Neuronal stem cell (in vitro differentiated cells): ENCODE data around the gene DPP6.
"Not testable (repeated sequence)": the region's sequence is repeated elsewhere in the genome, so short reads cannot be mapped to it uniquely, and the experiment has no call there.

Source experiments
- DNase-seq: peaks from one replicate; pipeline ENCODE4 v3.0.0-alpha.2; 2013; ENCODE audit warnings: low spot score
- H2AFZ ChIP-seq: one replicate; pipeline ENCODE4 v1.6.1; 2013; ENCODE audit warnings: mild to moderate bottlenecking, low read length, inconsistent platforms
- H2AK5ac ChIP-seq: 2 replicates; pipeline ENCODE4 v1.6.1; 2013; ENCODE audit warnings: low read depth, mild to moderate bottlenecking, inconsistent platforms, low read length, moderate library complexity, mixed read lengths
- H2BK120ac ChIP-seq: 2 replicates; pipeline ENCODE4 v1.6.1; 2013; ENCODE audit warnings: low read depth, mild to moderate bottlenecking, inconsistent platforms, low read length, moderate library complexity, mixed read lengths
- H2BK12ac ChIP-seq: one replicate; pipeline ENCODE4 v1.6.1; 2013; ENCODE audit warnings: low read length, inconsistent platforms
- H2BK15ac ChIP-seq: 2 replicates; pipeline ENCODE4 v1.6.1; 2013; ENCODE audit warnings: mild to moderate bottlenecking, low read length, inconsistent platforms, mixed read lengths
- H2BK5ac ChIP-seq: one replicate; pipeline ENCODE4 v1.6.1; 2013; ENCODE audit warnings: inconsistent platforms, mild to moderate bottlenecking, low read length, moderate library complexity
- H3K14ac ChIP-seq: one replicate; pipeline ENCODE4 v1.6.1; 2013; ENCODE audit warnings: low read length, inconsistent platforms
- H3K18ac ChIP-seq: 2 replicates; pipeline ENCODE4 v1.6.1; 2013; ENCODE audit warnings: low read length, inconsistent platforms
- H3K23ac ChIP-seq: 2 replicates; pipeline ENCODE4 v1.6.1; 2013; ENCODE audit warnings: low read depth, mild to moderate bottlenecking, mixed read lengths, low read length, inconsistent platforms; ENCODE audit not compliant: poor library complexity
- H3K27ac ChIP-seq: replicated peaks from 3 replicates; pipeline ENCODE4 v1.5.1; 2013; ENCODE audit warnings: low read length, inconsistent platforms
- H3K27me3 ChIP-seq, 3 experiments: 2 replicates each; pipeline ENCODE4 v1.6.1; 2013; ENCODE audit warnings: low read length in 3 of 3, mild to moderate bottlenecking in 2 of 3, inconsistent platforms in 1 of 3, low read depth in 1 of 3, mixed read lengths in 1 of 3, moderate library complexity in 1 of 3; ENCODE audit not compliant: control insufficient read depth in 3 of 3, insufficient read depth in 3 of 3
- H3K36me3 ChIP-seq, 2 donors: replicated peaks in 1 of 2; 2 replicates each; pipeline ENCODE4 v1.6.1; 2013; ENCODE audit warnings: low read length in 2 of 2; ENCODE audit not compliant: control insufficient read depth in 2 of 2, insufficient read depth in 2 of 2
- H3K4ac ChIP-seq: 2 replicates; pipeline ENCODE4 v1.6.1; 2013; ENCODE audit warnings: inconsistent platforms, mild to moderate bottlenecking, low read length, moderate library complexity
- H3K4me1 ChIP-seq, 2 donors: 1 replicate in 1 of 2; 2 replicates in 1 of 2; pipeline ENCODE4 v1.6.1; 2013; ENCODE audit warnings: low read length in 2 of 2, low read depth in 1 of 2; ENCODE audit not compliant: control insufficient read depth in 2 of 2, insufficient read depth in 1 of 2
- H3K4me2 ChIP-seq: one replicate; pipeline ENCODE4 v1.6.1; 2013; ENCODE audit warnings: mild to moderate bottlenecking, low read length, inconsistent platforms; ENCODE audit not compliant: insufficient read depth, poor library complexity, severe bottlenecking
- H3K4me3 ChIP-seq, 2 donors: 2 replicates each; pipeline ENCODE4 v1.5.1; 2013; ENCODE audit warnings: low read length in 2 of 2, mild to moderate bottlenecking in 2 of 2, inconsistent platforms in 1 of 2, moderate library complexity in 1 of 2
- H3K79me1 ChIP-seq: one replicate; pipeline ENCODE4 v1.6.1; 2013; ENCODE audit warnings: low read depth, mild to moderate bottlenecking, inconsistent platforms, low read length, moderate library complexity
- H3K9ac ChIP-seq: one replicate; pipeline ENCODE4 v1.6.1; 2013; ENCODE audit warnings: mild to moderate bottlenecking, low read depth, low read length, inconsistent platforms; ENCODE audit not compliant: poor library complexity
- H3K9me3 ChIP-seq, 2 donors: replicated peaks in 1 of 2; 2 replicates each; pipeline versions ENCODE3 to v1.6.1; 2013; ENCODE audit warnings: low read length in 2 of 2, mild to moderate bottlenecking in 2 of 2, inconsistent platforms in 1 of 2, low read depth in 1 of 2, mixed read lengths in 1 of 2, moderate library complexity in 1 of 2; ENCODE audit not compliant: control insufficient read depth in 2 of 2, insufficient read depth in 1 of 2
- H4K8ac ChIP-seq: one replicate; pipeline ENCODE4 v1.6.1; 2013; ENCODE audit warnings: low read depth, mild to moderate bottlenecking, inconsistent platforms, low read length, moderate library complexity
- H4K91ac ChIP-seq: one replicate; pipeline ENCODE4 v1.6.1; 2013; ENCODE audit warnings: low read length, low read depth, mild to moderate bottlenecking, inconsistent platforms; ENCODE audit not compliant: poor library complexity
- WGBS, 2 donors: extraction: QIAGEN DNeasy Blood & Tissue Kit; methylation state at CpG; one replicate each; pipeline ENCODE4 v1.1.7; 2013; ENCODE audit warnings: missing lambda C conversion rate in 2 of 2, mixed read lengths in 1 of 2; ENCODE audit not compliant: insufficient read length in 2 of 2, insufficient replicate concordance in 1 of 2; ENCODE audit errors: extremely low coverage in 2 of 2; 5-methylcytosine and 5-hydroxymethylcytosine counted together

Gene DPP6

DNA sequence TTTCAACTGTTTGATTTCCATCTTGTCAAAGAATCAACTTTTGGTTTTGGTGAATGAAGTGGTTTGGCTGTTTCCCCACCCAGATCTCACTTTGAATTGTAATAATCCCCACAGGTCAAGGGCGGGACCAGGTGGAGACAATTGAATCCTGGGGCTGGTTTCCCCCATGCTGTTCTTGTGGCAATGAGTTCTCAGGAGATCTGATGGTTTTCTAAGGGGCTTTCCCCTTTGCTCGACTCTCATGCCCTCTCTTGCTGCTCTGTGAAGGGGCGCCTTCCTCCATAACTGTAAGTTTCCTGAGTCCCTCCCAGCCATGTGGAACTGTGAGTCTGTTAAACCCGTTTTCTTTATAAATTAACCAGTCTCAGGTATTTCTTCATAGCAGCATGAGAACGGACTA, 68.6 kb downstream of the DPP6 start:
- H3K23ac ChIP-seq, H3K36me3 ChIP-seq, H3K79me1 ChIP-seq, H3K4me2 ChIP-seq, H2BK5ac ChIP-seq, H3K4ac ChIP-seq, H3K9ac ChIP-seq, H2BK12ac ChIP-seq, H2BK120ac ChIP-seq, H2BK15ac ChIP-seq, H4K8ac ChIP-seq, H3K4me3 ChIP-seq, H2AK5ac ChIP-seq, H3K27me3 ChIP-seq, H3K14ac ChIP-seq, H3K4me1 ChIP-seq, H3K27ac ChIP-seq, H3K18ac ChIP-seq, DNase-seq, H3K9me3 ChIP-seq, H4K91ac ChIP-seq, H2AFZ ChIP-seq: not testable (repeated sequence)
- WGBS, 2 donors: no CpG with 5 or more reads among the region's 5 CpGs

- not testable (repeated sequence) for H3K4ac ChIP-seq, H4K91ac ChIP-seq, H2BK5ac ChIP-seq, H3K4me1 ChIP-seq, H3K14ac ChIP-seq, H2BK15ac ChIP-seq, H4K8ac ChIP-seq, H3K18ac ChIP-seq, H2BK12ac ChIP-seq, H3K9me3 ChIP-seq, H3K36me3 ChIP-seq, H3K4me3 ChIP-seq, H2AFZ ChIP-seq, H3K27me3 ChIP-seq, H3K4me2 ChIP-seq, H2BK120ac ChIP-seq, H3K79me1 ChIP-seq, H2AK5ac ChIP-seq, H3K27ac ChIP-seq, H3K9ac ChIP-seq, DNase-seq, H3K23ac ChIP-seq
- WGBS, 2 donors: no CpG with 5 or more reads among the region's 10 CpGs
Observed at GRCh38 chr7:154122720-154123119, 70.5 kb downstream of the DPP6 start.

DNA sequence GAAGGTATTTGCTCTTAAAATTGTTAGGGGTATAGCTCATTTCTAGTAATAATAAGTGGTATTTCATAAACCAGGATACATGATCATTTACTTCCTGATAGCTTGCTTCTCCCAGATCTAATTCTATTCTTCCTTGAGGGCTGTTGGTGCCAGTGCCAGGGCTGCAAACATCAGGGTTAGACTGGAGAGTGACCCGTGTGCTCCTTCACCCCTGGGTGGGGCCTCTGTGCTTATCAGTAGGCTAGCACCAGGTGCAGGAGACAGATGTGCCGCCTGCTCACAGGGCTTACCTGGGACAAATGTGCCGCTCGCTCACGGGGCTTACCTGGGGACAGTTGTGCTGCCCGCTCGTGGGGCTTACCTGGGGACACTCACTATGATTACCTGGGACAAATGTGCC, 71.2 kb downstream of the DPP6 start:
- no CpG with 5 or more reads among the region's 7 CpGs for WGBS, 2 donors
- not testable (repeated sequence) for H3K9ac ChIP-seq, H3K23ac ChIP-seq, H2BK5ac ChIP-seq, H2AK5ac ChIP-seq, H2AFZ ChIP-seq, H3K79me1 ChIP-seq, H3K4me3 ChIP-seq, H2BK15ac ChIP-seq, H3K27me3 ChIP-seq, H3K27ac ChIP-seq, H2BK12ac ChIP-seq, H3K4ac ChIP-seq, H3K9me3 ChIP-seq, H3K4me1 ChIP-seq, H3K4me2 ChIP-seq, H2BK120ac ChIP-seq, H3K18ac ChIP-seq, H3K14ac ChIP-seq, H4K91ac ChIP-seq, DNase-seq, H4K8ac ChIP-seq, H3K36me3 ChIP-seq

DNA sequence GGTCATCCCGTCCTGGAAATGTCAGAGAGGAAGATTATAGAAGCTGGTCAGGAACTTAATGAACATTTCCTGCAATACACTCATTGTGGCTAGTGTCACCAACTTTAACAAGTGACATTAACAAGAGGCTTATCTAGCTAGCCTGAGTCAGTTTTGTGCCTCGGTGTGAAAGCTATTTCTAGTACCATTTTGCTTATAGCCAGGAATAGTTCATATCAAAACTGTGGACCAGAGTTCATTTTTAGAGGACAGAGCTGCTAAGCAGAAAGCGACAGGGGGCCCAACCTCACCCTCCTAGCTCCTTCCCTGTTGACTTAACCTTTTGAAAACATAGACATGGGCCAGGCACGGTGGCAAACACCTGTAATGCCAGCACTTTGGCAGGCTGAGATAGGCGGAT, 76.9 kb downstream of the DPP6 start:
- not testable (repeated sequence) for H2BK15ac ChIP-seq, H3K27me3 ChIP-seq, H2BK120ac ChIP-seq, DNase-seq, H3K14ac ChIP-seq, H3K9me3 ChIP-seq, H3K36me3 ChIP-seq, H3K23ac ChIP-seq, H4K91ac ChIP-seq, H2BK12ac ChIP-seq, H2BK5ac ChIP-seq, H3K9ac ChIP-seq, H3K4me3 ChIP-seq, H3K4ac ChIP-seq, H3K18ac ChIP-seq, H3K27ac ChIP-seq, H2AK5ac ChIP-seq, H4K8ac ChIP-seq, H3K4me2 ChIP-seq, H2AFZ ChIP-seq, H3K79me1 ChIP-seq, H3K4me1 ChIP-seq
- no CpG with 5 or more reads among the region's 5 CpGs for WGBS, 2 donors
